ENCODE measurements around the gene NR1H4.

GRCh38 chr12:100474617-100475016 lies 951 bp downstream of the NR1H4 start:
- no peak for TF ChIP-seq YY1 (IDR thresholded peaks at IDR 0.05; ENCODE audit: insufficient read depth, insufficient read length)
- TF ChIP-seq ZNF274 (IDR thresholded peaks at IDR 0.05; ENCODE audit: low read depth, low read length): no peak
